ENCODE data around the gene RPS6KL1. TPM values are rescaled to one million over a fixed set of nuclear protein-coding genes. Genes with fewer than 3 reads are reported as not detected.

Gene RPS6KL1
- total RNA-seq (2022; extraction: Qiagen RNA extraction), result 0.22 to 0.65 TPM (median 0.47 TPM) in 5 replicates

DNA sequence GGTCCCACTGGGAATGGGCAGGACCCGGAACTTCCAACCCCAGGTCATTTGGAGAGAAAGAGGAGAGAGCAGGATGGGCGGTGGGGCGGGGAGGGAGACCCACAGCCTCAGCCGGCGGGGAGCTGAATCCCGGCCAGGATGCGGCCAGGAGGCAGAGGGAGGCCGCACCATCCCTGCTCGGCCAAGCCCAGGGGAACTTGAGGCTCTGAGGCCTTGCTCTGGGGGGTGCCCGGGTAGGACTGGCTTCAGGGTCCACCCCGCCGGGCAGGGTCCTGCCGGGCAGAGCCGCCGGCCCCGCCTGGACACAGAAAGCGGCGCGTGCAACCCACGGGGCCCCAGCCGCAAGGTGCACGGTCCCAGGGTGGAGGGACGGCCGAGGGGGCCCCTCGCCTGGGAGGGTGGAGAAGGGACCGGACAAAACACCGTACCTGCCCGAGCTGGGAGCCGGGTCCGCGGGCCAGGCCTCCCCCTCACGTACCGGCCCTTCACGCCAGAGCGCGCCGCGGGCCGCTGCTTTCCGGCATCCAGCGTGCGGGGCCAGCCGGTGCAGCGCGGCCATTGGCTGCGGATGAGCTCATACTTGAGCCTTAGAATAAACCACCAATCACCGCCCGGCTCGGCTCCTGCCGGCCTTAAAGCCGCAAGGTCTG is at the start of gene RPS6KL1:
Gene RPS6KL1 (minus strand): TSS at position 509 of the 650 bp plus-strand sequence. CDS start 1,719 bp downstream, outside the sequence.

GRCh38 chr14:74955229-74956026 is 32.4 kb upstream of the RPS6KL1 start, which contains the start of gene PGF:
Gene PGF (minus strand): TSS chr14:74955597. CDS start chr14:74955242, 355 bp downstream.

DNA sequence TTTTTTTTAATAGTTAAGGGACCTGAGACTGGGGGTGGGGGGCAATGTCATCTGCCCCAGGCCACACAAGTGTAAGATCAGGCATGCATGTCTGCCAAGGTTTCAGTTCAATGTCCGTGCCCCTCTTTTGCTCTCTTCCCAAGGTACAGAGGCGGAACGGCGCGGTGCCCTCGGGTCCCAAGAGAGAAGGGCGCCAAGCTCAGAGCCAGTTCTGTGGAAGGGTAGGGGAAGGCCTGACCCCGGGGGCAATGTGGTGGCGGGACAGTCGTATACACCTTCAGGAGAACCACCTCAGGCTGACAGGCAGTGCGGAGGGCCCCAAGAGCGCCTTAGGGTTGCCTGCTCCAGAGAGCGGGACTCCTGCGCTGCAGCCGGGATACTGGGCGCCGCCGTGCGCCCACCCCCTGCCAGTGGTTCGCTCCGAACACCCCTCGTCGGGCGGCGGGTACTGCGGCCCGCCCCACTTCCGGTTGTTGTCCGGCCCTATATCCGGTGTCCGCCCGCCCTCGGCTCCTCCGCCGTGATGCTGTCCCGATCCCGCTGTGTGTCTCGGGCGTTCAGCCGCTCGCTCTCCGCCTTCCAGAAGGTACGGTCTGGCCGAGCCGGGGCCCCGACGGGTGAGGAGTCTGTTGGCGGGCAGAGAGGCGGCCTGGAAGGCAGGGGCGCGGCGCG is 41.5 kb downstream of the RPS6KL1 start, which contains the start of gene DLST:
Gene DLST (plus strand): TSS at position 486 of the 672 bp plus-strand sequence. CDS start 38 bp downstream, at position 524.

DNA sequence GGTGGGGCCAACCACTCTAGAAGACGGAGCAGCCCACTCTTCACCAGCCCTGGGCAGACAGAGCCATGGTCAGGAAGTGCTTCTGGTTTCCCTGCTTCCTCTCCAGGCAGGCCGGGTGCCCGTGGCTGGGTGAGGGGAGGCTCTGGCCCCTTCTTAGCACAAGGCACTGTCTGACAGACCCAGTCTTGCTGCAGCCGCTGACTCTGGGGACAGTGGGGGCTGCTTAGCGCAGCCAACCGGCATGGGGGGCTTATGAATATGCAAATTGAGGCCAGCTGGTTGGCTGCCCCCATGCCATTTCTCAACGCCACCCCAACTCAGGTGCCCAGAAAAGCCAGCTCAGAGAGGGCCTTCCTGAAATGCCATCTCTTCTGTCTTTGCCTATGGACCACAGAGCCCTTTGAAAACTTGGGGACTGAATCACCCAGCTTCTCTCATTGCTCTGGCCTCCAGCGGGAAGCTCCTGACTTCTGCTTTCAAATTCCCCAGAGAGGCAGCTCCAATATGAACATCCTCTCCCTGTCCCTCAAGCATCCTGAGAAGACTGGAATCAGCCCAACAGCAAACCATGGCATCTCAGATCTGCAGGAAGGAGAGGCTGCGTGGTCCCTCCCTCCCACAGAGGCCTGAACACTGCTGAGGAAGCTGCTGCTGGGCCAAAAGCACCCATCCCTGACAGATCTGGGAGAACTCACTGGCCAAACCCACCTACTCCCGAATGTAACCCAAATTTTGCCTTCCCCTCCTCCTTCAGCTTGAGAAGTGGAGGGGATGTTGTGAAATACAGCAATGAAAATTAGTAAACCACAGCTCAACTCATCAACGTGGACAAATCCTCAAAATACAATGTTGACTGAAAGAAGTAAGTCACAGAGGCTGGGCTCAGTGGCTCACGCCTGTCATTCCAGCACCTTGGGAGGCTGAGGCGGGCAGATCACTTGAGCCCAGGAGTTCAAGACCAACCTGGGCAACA is 46.8 kb downstream of the RPS6KL1 start, which contains the start of gene PROX2:
Gene PROX2 (minus strand): TSS at position 205 of the 973 bp plus-strand sequence. CDS start 12,311 bp downstream, outside the sequence.

Other genes starting within 250 kb of the RPS6KL1 start
- 22.1 to 27.8 TPM (median 25.4 TPM) in 5 replicates for gene AREL1, start 210.2 kb downstream of the RPS6KL1 start, total RNA-seq (2022; extraction: Qiagen RNA extraction)
- 47.2 to 79.4 TPM (median 47.4 TPM) in 5 replicates for gene FCF1, start 210.1 kb downstream of the RPS6KL1 start, total RNA-seq (2022; extraction: Qiagen RNA extraction)
- 33.7 to 49.5 TPM (median 37.9 TPM) in 5 replicates for gene YLPM1, start 159.9 kb downstream of the RPS6KL1 start, total RNA-seq (2022; extraction: Qiagen RNA extraction)
- not detected in 5 replicates for gene PROX2, start 47.1 kb downstream of the RPS6KL1 start, total RNA-seq (2022; extraction: Qiagen RNA extraction)
- gene DLST, start 41.3 kb downstream of the RPS6KL1 start, total RNA-seq (2022; extraction: Qiagen RNA extraction), result 92.4 to 101 TPM (median 95.3 TPM) in 5 replicates
- gene PGF, start 32.3 kb upstream of the RPS6KL1 start, total RNA-seq (2022; extraction: Qiagen RNA extraction), result 2.5 to 4.2 TPM (median 3.8 TPM) in 5 replicates
- 72.8 to 81.4 TPM (median 77.8 TPM) in 5 replicates for gene EIF2B2, start 79.7 kb upstream of the RPS6KL1 start, total RNA-seq (2022; extraction: Qiagen RNA extraction)
- 15.3 to 18.5 TPM (median 16.3 TPM) in 5 replicates for gene MLH3, start 128.2 kb upstream of the RPS6KL1 start, total RNA-seq (2022; extraction: Qiagen RNA extraction)
- gene ACYP1, start 140.8 kb upstream of the RPS6KL1 start, total RNA-seq (2022; extraction: Qiagen RNA extraction), result 21.8 to 31.3 TPM (median 24.6 TPM) in 5 replicates
- gene ZC2HC1C, start 146.4 kb upstream of the RPS6KL1 start, total RNA-seq (2022; extraction: Qiagen RNA extraction), result 3.4 to 3.6 TPM (median 3.5 TPM) in 5 replicates
- 27.0 to 34.7 TPM (median 31.9 TPM) in 5 replicates for gene NEK9, start 203.8 kb upstream of the RPS6KL1 start, total RNA-seq (2022; extraction: Qiagen RNA extraction)

Measured in A549 treated with CORT108297 at 1 μM for 4 hours (cell line).